Ovary (tissue), 9 donors: ENCODE measurements around the gene SMURF1. TPM values are rescaled to one million over a fixed set of nuclear protein-coding genes. Genes with fewer than 3 reads are reported as not detected.
"Not testable (repeated sequence)": the region's sequence is repeated elsewhere in the genome, so short reads cannot be mapped to it uniquely, and the experiment has no call there.

Experiments used
- DNase-seq, 5 donors: peaks; one replicate each; pipeline ENCODE4 v3.0.0-alpha.2; 2019 to 2020
- H3K27ac ChIP-seq, 2 donors: fragments of 200-600 bp; one replicate each; pipeline versions ENCODE4 v1.5.1 to v1.8.0; 2019 to 2022
- H3K27me3 ChIP-seq: fragments of 200-600 bp; one replicate; pipeline ENCODE4 v1.8.0; 2022
- H3K36me3 ChIP-seq: fragments of 200-600 bp; sonication (generic); one replicate; pipeline ENCODE4 v1.5.1; 2019
- H3K4me1 ChIP-seq: one replicate; pipeline ENCODE4 v1.8.1; 2013; ENCODE audit warnings: mild to moderate bottlenecking, moderate library complexity; ENCODE audit not compliant: insufficient read depth
- H3K4me3 ChIP-seq: fragments of 200-600 bp; sonication (generic); one replicate; pipeline ENCODE4 v1.5.1; 2017
- H3K9me3 ChIP-seq, 2 donors: fragments of 200-600 bp in 1 of 2; sonication (generic) in 1 of 2; one replicate each; pipeline versions ENCODE4 v1.5.1 to v1.8.1; 2013 to 2019; ENCODE audit warnings: mild to moderate bottlenecking in 1 of 2, moderate library complexity in 1 of 2
- CTCF ChIP-seq, 3 donors: fragments of 450-650 bp in 2 of 3; fragments of 200-600 bp in 1 of 3; IDR thresholded peaks; one replicate each; pipeline versions ENCODE4 v1.5.1 to v1.8.0; 2016 to 2022; ENCODE audit warnings: antibody characterized with exemption in 3 of 3, mild to moderate bottlenecking in 1 of 3
- EP300 ChIP-seq: sonication (generic); formaldehyde crosslinking; IDR thresholded peaks from one replicate; pipeline ENCODE4 v1.6.1; 2017; ENCODE audit warnings: antibody characterized with exemption
- POLR2A ChIP-seq: fragments of 450-650 bp; IDR thresholded peaks from one replicate; pipeline ENCODE4 v1.6.1; 2017; ENCODE audit warnings: antibody characterized with exemption, mild to moderate bottlenecking, moderate library complexity
- WGBS, 3 donors: extraction: QIAGEN DNeasy Blood & Tissue Kit in 1 of 3; methylation state at CpG; one replicate each; pipeline versions ENCODE4 v1.1.5 to v1.1.7; 2013 to 2017; 5-methylcytosine and 5-hydroxymethylcytosine counted together
- intact Hi-C, 4 donors: fragments of 100-400 bp; cut with DNase I; formaldehyde crosslinking; loops; one replicate each; pipeline versions ENCODE4 v1.11.0 to v1.15.1; 2022 to 2023
- polyA plus RNA-seq, 2 donors: library from polyadenylated mRNA; stranded (reverse); fragments of 200-250 nt in 1 of 2; fragments of 350-450 nt in 1 of 2; fragmentation: Illumina TruSeq in 1 of 2; extraction: RNeasy Lipid Tissue Mini Kit (QIAGEN cat#74804) in 1 of 2; gene quantifications; one replicate each; pipeline ENCODE4 v1.2.3, GENCODE V29; 2013 to 2014
- total RNA-seq, 7 donors: library from RNA; depleted of rRNA in 2 of 7; stranded (reverse); fragments of >200 nt in 2 of 7; fragmentation: NEBNext Ultra II Directional in 3 of 7; extraction: Animal tissue kit (Norgen Biotek cat#: 25700) in 3 of 7; gene quantifications; one replicate each; pipeline versions ENCODE4 v1.1.0 to v1.2.4, GENCODE V29; 2016 to 2023
- donor health status: DM: no; HTN: no; CAD: no; lungs with moderate emphysema.
- donor health status: DM: no; HTN: no; CAD: no.
- donor health status: Bipolar disorder and iron deficiency.
- donor health status: DM: yes; HTN: yes; CAD: no.
- donor health status: DM: no; HTN: no; CAD: no.
- donor health status: DM: yes; HTN: yes; CAD: no.

The SMURF1 gene
- total and polyA plus RNA-seq, 9 donors: 15.1 to 40.3 (median 27.2) TPM

DNA sequence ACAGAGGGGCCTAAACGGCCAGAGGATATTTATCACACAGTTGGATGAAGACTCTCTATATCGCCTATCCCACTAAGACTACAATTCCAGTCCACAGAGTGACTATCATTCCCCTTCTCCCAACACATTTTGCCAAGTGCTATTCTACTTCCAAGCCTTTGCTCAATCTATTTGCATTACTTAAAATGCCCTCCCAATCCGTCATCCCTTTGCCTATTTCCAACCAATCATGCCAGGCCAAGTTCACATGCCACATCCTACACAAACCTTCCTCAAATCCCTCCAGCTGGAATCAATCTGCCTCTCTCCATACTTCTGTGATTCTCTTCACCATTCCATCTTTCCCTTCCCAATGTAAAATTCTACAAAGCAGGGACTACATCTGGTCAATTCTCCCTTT is 38.2 kb downstream of the SMURF1 start:
- Histone ChIP-seq H3K4me3 (no peak overlapping the region), H3K4me1 (peaks cover 18% of the 10 kb centered on the region), H3K9me3 (no peaks in the 10 kb centered on the region), H3K27me3 (no peaks in the 10 kb centered on the region), H3K36me3 (no peaks in the 10 kb centered on the region), H3K27ac (peak overlapping the region in 1 of 2 donors; percentile 58)
- intact Hi-C loops: loop anchor here in 1 of 4 donors (2.0 kb wide), 1 partner anchor 75 kb away; no protein-coding TSS in a partner anchor
- WGBS, 3 donors: 47 to 58% (median 57%) methylated on average over 3 of the region's 3 CpGs
- TF ChIP-seq CTCF (IDR thresholded peaks at IDR 0.05) (no peak), POLR2A (no peak), EP300 (no peak)
- DNase-seq: no peak

DNA sequence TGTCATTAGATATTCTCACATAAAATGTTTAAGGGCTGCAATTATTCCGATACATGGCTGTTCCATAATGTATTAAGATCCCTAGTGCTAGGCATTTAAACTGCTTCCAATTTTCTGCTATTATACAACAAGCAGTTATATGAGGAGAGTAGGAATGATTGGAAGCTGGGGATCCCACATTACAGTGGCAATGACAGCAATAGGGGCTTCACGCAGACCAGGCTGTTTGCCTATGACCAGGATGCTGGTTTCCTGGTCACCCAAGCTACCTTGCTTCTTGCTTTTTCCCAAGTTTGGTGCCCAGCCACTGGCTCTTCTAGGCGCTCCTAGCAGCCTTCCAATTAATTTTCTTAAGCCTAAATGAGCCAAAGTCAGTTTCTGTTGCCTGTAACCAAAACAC is 39.3 kb downstream of the SMURF1 start:
- TF ChIP-seq CTCF (IDR thresholded peaks at IDR 0.05) (no peak), POLR2A (no peak), EP300 (no peak)
- no peak for DNase-seq
- 98 to 99% (median 99%) methylated on average over 3 of the region's 3 CpGs for WGBS, 3 donors
- Histone ChIP-seq H3K9me3 (no peaks in the 10 kb centered on the region), H3K4me3 (no peak overlapping the region), H3K36me3 (no peaks in the 10 kb centered on the region), H3K4me1 (peaks cover 15% of the 10 kb centered on the region), H3K27ac (no peak overlapping the region), H3K27me3 (no peaks in the 10 kb centered on the region)
- intact Hi-C loops: no loop called here

GRCh38 chr7:99103836-99104235 is 40.1 kb downstream of the SMURF1 start:
- H3K27ac ChIP-seq, H3K9me3 ChIP-seq, H3K36me3 ChIP-seq, H3K27me3 ChIP-seq, intact Hi-C loops, H3K4me3 ChIP-seq, DNase-seq: not testable (repeated sequence)
- WGBS, 3 donors: 83 to 91% (median 89%) methylated on average over 13 of the region's 13 CpGs
- peaks cover 10% of the 10 kb centered on the region for H3K4me1 ChIP-seq

DNA sequence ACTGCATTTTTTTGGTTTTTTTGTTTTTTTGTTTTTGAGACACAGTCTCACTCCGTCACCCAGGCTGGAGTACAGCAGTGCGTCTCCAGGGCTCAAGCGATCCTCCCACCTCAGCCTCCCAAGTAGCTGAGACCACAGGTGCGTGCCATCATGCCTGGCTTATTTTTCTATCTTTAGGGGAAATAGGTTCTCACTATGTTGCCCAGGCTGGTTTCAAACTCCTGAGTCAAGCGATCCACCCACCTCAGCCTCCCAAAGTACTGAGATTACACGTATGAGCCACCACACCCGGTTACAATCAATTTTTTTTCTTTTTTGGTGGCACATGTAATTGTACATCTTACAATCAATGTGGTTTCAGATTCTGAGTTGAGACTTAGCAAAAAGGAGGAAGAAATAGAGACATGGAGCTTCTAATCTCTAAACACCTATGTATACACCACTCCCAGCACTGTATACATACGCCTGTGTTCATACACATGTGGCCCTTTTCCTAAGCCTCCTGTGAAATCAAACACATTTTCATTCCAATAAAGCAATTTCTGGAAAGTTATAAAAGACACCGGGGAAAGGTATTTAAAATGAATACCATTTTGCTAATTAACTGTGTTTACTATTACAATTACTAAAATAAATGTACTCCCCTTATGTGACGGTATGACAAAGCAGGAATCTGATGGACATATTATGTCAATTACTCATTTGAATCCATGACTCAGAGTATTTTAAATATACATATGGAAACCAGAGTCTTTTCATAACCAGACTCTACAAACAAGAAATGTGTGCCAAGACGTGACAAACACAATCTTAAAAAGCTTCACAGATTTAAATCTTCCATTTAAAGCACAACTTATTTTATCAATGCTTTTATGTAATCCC is 40.9 kb downstream of the SMURF1 start:
- no peak for DNase-seq
- Histone ChIP-seq H3K27ac (no peak overlapping the region), H3K36me3 (no peaks in the 10 kb centered on the region), H3K27me3 (no peaks in the 10 kb centered on the region), H3K4me1 (peaks cover 10% of the 10 kb centered on the region), H3K4me3 (no peak overlapping the region), H3K9me3 (no peaks in the 10 kb centered on the region)
- TF ChIP-seq POLR2A (no peak), EP300 (no peak), CTCF (IDR thresholded peaks at IDR 0.05) (no peak)
- intact Hi-C loops: no loop called here
- 85 to 90% (median 86%) methylated on average over 11 of the region's 11 CpGs for WGBS, 3 donors

DNA sequence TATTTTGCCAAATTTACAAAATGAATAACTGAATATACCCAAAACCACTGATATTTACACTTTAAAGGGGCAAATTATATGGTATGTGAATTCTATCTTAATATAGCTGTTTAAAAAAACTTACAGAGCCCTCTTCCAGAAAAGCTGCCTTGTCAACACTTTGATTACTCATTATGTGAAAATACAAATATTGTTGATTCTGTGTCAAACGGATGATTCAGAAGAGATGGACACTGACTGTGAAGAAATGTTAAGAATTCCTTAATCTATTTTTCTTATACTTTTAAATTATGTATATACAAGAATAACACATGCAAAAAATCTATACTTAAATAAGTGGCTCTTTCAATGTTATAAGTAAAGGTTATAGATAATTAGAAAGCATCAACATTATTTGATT is 41.5 kb downstream of the SMURF1 start:
- Histone ChIP-seq H3K36me3 (no peaks in the 10 kb centered on the region), H3K9me3 (no peaks in the 10 kb centered on the region), H3K4me3 (no peak overlapping the region), H3K27ac (no peak overlapping the region), H3K27me3 (no peaks in the 10 kb centered on the region), H3K4me1 (peaks cover 8% of the 10 kb centered on the region)
- TF ChIP-seq EP300: no peak
- no peak for TF ChIP-seq POLR2A
- 66 to 74% (median 69%) methylated on average over 1 of the region's 1 CpG for WGBS, 3 donors
- intact Hi-C loops: no loop called here
- DNase-seq: no peak

- H3K36me3 ChIP-seq, H3K27me3 ChIP-seq, H3K27ac ChIP-seq, DNase-seq, H3K4me3 ChIP-seq, H3K9me3 ChIP-seq, H3K4me1 ChIP-seq, intact Hi-C loops: not testable (repeated sequence)
- 87 to 92% (median 91%) methylated on average over 13 of the region's 13 CpGs for WGBS, 3 donors
Measured at GRCh38 chr7:99101516-99101915, 42.4 kb downstream of the SMURF1 start.
